OCI-LY3 (cell line): ENCODE measurements around the gene RAP1GDS1.

Experiments
- EZH2phosphoT487 ChIP-seq: fragments of 200-600 bp; shearing (Covaris generic); IDR thresholded peaks from 2 replicates; pipeline ENCODE4 v1.6.1; 2018; ENCODE audit warnings: antibody characterized with exemption, mixed run types, low read depth
- TF ChIP-seq, protein P1 (sequence below): fragments of 200-600, 300-600 bp; sonication (generic); IDR thresholded peaks from 2 replicates; pipeline ENCODE4 v1.5.1; 2014; ENCODE audit warnings: antibody characterized with exemption, low read length, low read depth

DNA sequence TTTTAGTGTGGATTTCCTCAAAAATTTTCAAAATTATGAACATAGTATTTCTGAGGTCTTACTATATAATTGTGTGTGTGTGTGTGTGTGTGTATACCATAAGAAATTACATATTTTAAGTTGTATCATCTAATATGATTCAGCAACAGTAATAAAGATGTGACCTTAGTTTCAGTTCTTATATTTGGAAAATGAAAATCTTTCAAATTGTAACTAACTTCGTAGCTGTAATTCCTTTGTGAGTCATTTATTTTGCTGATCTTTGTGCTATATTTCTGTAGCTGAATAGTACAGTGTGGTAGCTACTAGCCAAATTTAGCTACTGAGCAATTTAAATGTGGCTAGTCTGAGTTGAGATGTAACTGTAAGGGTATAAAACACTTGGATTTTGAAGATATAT is 116.4 kb downstream of the RAP1GDS1 start:
- TF ChIP-seq, protein P1, sequence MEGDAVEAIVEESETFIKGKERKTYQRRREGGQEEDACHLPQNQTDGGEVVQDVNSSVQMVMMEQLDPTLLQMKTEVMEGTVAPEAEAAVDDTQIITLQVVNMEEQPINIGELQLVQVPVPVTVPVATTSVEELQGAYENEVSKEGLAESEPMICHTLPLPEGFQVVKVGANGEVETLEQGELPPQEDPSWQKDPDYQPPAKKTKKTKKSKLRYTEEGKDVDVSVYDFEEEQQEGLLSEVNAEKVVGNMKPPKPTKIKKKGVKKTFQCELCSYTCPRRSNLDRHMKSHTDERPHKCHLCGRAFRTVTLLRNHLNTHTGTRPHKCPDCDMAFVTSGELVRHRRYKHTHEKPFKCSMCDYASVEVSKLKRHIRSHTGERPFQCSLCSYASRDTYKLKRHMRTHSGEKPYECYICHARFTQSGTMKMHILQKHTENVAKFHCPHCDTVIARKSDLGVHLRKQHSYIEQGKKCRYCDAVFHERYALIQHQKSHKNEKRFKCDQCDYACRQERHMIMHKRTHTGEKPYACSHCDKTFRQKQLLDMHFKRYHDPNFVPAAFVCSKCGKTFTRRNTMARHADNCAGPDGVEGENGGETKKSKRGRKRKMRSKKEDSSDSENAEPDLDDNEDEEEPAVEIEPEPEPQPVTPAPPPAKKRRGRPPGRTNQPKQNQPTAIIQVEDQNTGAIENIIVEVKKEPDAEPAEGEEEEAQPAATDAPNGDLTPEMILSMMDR, result no peak
- no peak for TF ChIP-seq EZH2phosphoT487
